ENCODE results near the gene LBX2. TPM values are rescaled to one million over a fixed set of nuclear protein-coding genes. Genes with fewer than 3 reads are reported as not detected.

LBX2 gene
- total RNA-seq, 1 donor from 2014 or later = 7.7 TPM

GRCh38 chr2:74505448-74506246 lies 6.2 kb upstream of the LBX2 start:
- DNase-seq (ENCODE audit: low spot score) (no peak), ATAC-seq (no peak)

- ATAC-seq = no peak
- DNase-seq (ENCODE audit: low spot score) = no peak
Observed at GRCh38 chr2:74504591-74504990, 5.2 kb upstream of the LBX2 start.

GRCh38 chr2:74503506-74504475 lies 4.4 kb upstream of the LBX2 start:
- ATAC-seq (no peak), DNase-seq (ENCODE audit: low spot score) (no peak)

GRCh38 chr2:74502720-74503505 lies 3.5 kb upstream of the LBX2 start:
- DNase-seq (ENCODE audit: low spot score) (peak; percentile 73), ATAC-seq (peak; percentile 40)

GRCh38 chr2:74502147-74502719 lies 2.8 kb upstream of the LBX2 start:
- peak; percentile 88 for DNase-seq (ENCODE audit: low spot score)
- ATAC-seq = peak; percentile 57

GRCh38 chr2:74501335-74502071 lies 2.1 kb upstream of the LBX2 start:
- ATAC-seq (no peak), DNase-seq (ENCODE audit: low spot score) (no peak)

- DNase-seq (ENCODE audit: low spot score) (no peak), ATAC-seq (no peak)
Observed at GRCh38 chr2:74500578-74500946, 1.2 kb upstream of the LBX2 start.

GRCh38 chr2:74499940-74500577 lies 656 bp upstream of the LBX2 start:
- DNase-seq (ENCODE audit: low spot score) (no peak), ATAC-seq (no peak)

- ATAC-seq = peak; percentile 32
- DNase-seq (ENCODE audit: low spot score) = peak; percentile 74
Observed at GRCh38 chr2:74498500-74499266, 720 bp downstream of the LBX2 start.

- DNase-seq (ENCODE audit: low spot score) (peak; percentile 64), ATAC-seq (peak; percentile 15)
Observed at GRCh38 chr2:74497777-74498499, 1.5 kb downstream of the LBX2 start.

GRCh38 chr2:74496997-74497776 lies 2.2 kb downstream of the LBX2 start:
- DNase-seq (ENCODE audit: low spot score) (no peak), ATAC-seq (peak; percentile 1)

- ATAC-seq (no peak), DNase-seq (ENCODE audit: low spot score) (no peak)
Observed at GRCh38 chr2:74495440-74495839, 4.0 kb downstream of the LBX2 start.

- DNase-seq (ENCODE audit: low spot score) = no peak
Observed at GRCh38 chr2:74493546-74493945, 5.9 kb downstream of the LBX2 start.

GRCh38 chr2:74491648-74492544 lies 7.5 kb downstream of the LBX2 start:
- ATAC-seq (peak; percentile 70), DNase-seq (ENCODE audit: low spot score) (peak; percentile 90)

More at GRCh38 chr2:74493546-74493945, 5.9 kb downstream of the LBX2 start:
- no peak for ATAC-seq

GRCh38 chr2:74489906-74490305 lies 9.5 kb downstream of the LBX2 start:
- DNase-seq (ENCODE audit: low spot score) = no peak
- ATAC-seq = no peak

All from left lobe of liver (tissue), 2 donors.